KOPT-K1 (cell line): ENCODE results near the gene ZNF44.
"Not testable (repeated sequence)": the region's sequence is repeated elsewhere in the genome, so short reads cannot be mapped to it uniquely, and the experiment has no call there.

ENCODE experiments used
- H3K27ac ChIP-seq: fragments of 200-600 bp; sonication (generic); 2 replicates; pipeline ENCODE4 v1.5.1; 2016; ENCODE audit warnings: antibody characterized with exemption, mild to moderate bottlenecking, low read depth, low read length; ENCODE audit not compliant: poor library complexity, severe bottlenecking
- H3K36me3 ChIP-seq: fragments of 200-600 bp; sonication (generic); 2 replicates; pipeline ENCODE4 v1.5.1; 2017; ENCODE audit warnings: antibody characterized with exemption, mild to moderate bottlenecking, low read length, moderate library complexity; ENCODE audit not compliant: insufficient read depth
- H3K9me3 ChIP-seq: fragments of 200-600 bp; sonication (generic); 2 replicates; pipeline ENCODE4 v1.5.1; 2017; ENCODE audit warnings: antibody characterized with exemption, low read length, mild to moderate bottlenecking; ENCODE audit not compliant: insufficient read depth, poor library complexity, severe bottlenecking

ZNF44 gene

GRCh38 chr19:12294249-12295158 is at the start of gene ZNF44:
Gene ZNF44 (minus strand): TSS chr19:12294883. CDS start chr19:12294694, 189 bp downstream.
- Histone ChIP-seq H3K27ac (peak within 1 kb of the TSS; percentile 81), H3K9me3 (no peaks in the 10 kb centered on the region), H3K36me3 (peaks cover 19% of the 10 kb centered on the region; the same call in 1 of the 2 replicates)

- H3K9me3 ChIP-seq, result no peaks in the 10 kb centered on the region
These were observed 38.8 kb upstream of the ZNF44 start, which contains the start of gene ZNF563 for GRCh38 chr19:12333162-12334159. Gene ZNF563 (minus strand): TSS chr19:12333633. CDS start chr19:12333482, 151 bp downstream.

GRCh38 chr19:12331211-12331941 is 36.7 kb upstream of the ZNF44 start:
- Histone ChIP-seq H3K27ac (no peak overlapping the region), H3K36me3 (no peaks in the 10 kb centered on the region)

More at GRCh38 chr19:12333162-12334159, 38.8 kb upstream of the ZNF44 start, which contains the start of gene ZNF563:
- Histone ChIP-seq H3K27ac (peak within 1 kb of the TSS; percentile 68), H3K36me3 (no peaks in the 10 kb centered on the region)

GRCh38 chr19:12330340-12330739 is 35.7 kb upstream of the ZNF44 start:
- Histone ChIP-seq H3K36me3 (no peaks in the 10 kb centered on the region), H3K9me3 (no peaks in the 10 kb centered on the region), H3K27ac (no peak overlapping the region)

More at GRCh38 chr19:12331211-12331941, 36.7 kb upstream of the ZNF44 start:
- H3K9me3 ChIP-seq, result no peaks in the 10 kb centered on the region

GRCh38 chr19:12325690-12326089 is 31.0 kb upstream of the ZNF44 start:
- Histone ChIP-seq H3K27ac (no peak overlapping the region), H3K36me3 (peaks cover 8% of the 10 kb centered on the region; the same call in 1 of the 2 replicates), H3K9me3 (peaks cover 31% of the 10 kb centered on the region)

- peaks cover 32% of the 10 kb centered on the region for H3K36me3 ChIP-seq
- H3K9me3 ChIP-seq, result peaks cover 58% of the 10 kb centered on the region
- no peak overlapping the region for H3K27ac ChIP-seq
These were observed 24.2 kb upstream of the ZNF44 start for GRCh38 chr19:12318782-12319413.

- H3K36me3 ChIP-seq, result peaks cover 14% of the 10 kb centered on the region
- peak overlapping the region; percentile 18 for H3K27ac ChIP-seq
- H3K9me3 ChIP-seq, result peaks cover 20% of the 10 kb centered on the region
These were observed 19.9 kb upstream of the ZNF44 start for GRCh38 chr19:12314553-12314952.

GRCh38 chr19:12308891-12309290 is 14.2 kb upstream of the ZNF44 start:
- H3K27ac ChIP-seq, H3K36me3 ChIP-seq, H3K9me3 ChIP-seq: not testable (repeated sequence)

GRCh38 chr19:12295191-12295590 is 508 bp upstream of the ZNF44 start:
- Histone ChIP-seq H3K9me3 (no peaks in the 10 kb centered on the region), H3K36me3 (peaks cover 15% of the 10 kb centered on the region; the same call in 1 of the 2 replicates), H3K27ac (peak overlapping the region; percentile 81)

- Histone ChIP-seq H3K9me3 (no peaks in the 10 kb centered on the region), H3K36me3 (peaks cover 24% of the 10 kb centered on the region; the same call in 1 of the 2 replicates), H3K27ac (peak overlapping the region; percentile 81)
These were observed 870 bp downstream of the ZNF44 start for GRCh38 chr19:12293777-12294248.

GRCh38 chr19:12289790-12290065 is 5.0 kb downstream of the ZNF44 start:
- Histone ChIP-seq H3K36me3 (peaks cover 48% of the 10 kb centered on the region; the same call in 1 of the 2 replicates), H3K9me3 (peaks cover 21% of the 10 kb centered on the region), H3K27ac (no peak overlapping the region)

GRCh38 chr19:12287958-12288500 is 6.7 kb downstream of the ZNF44 start:
- Histone ChIP-seq H3K9me3 (peaks cover 36% of the 10 kb centered on the region), H3K27ac (no peak overlapping the region), H3K36me3 (peaks cover 51% of the 10 kb centered on the region; the same call in 1 of the 2 replicates)

- H3K36me3 ChIP-seq, result peaks cover 33% of the 10 kb centered on the region
- peaks cover 55% of the 10 kb centered on the region for H3K9me3 ChIP-seq
- H3K27ac ChIP-seq, result no peak overlapping the region
These were observed 10.1 kb downstream of the ZNF44 start for GRCh38 chr19:12284631-12285030.
